Endothelial cell of umbilical vein (primary cell): ENCODE data around the gene GNG2.
A peak's percentile ranks its signal among the peaks of the same experiment; 100 is the strongest.

Source experiments
- CTCF ChIP-seq, 2 donors: IDR thresholded peaks; 1 replicate in 1 of 2; 2 replicates in 1 of 2; pipeline ENCODE4 v1.5.1; 2011; ENCODE audit warnings: low read length in 2 of 2, mild to moderate bottlenecking in 2 of 2, moderate library complexity in 2 of 2, control low read depth in 1 of 2, inconsistent platforms in 1 of 2, low read depth in 1 of 2; ENCODE audit not compliant: insufficient read depth in 1 of 2; ENCODE audit errors: extremely low read depth in 1 of 2
- EZH2 ChIP-seq: IDR thresholded peaks from 2 replicates; pipeline ENCODE4 v1.6.1; 2012; ENCODE audit warnings: borderline replicate concordance, low read depth, mild to moderate bottlenecking, moderate library complexity, low read length, inconsistent platforms; ENCODE audit not compliant: severe bottlenecking
- POLR2AphosphoS5 ChIP-seq: IDR thresholded peaks from 2 replicates; pipeline ENCODE4 v1.6.1; 2012; ENCODE audit warnings: low read depth, mild to moderate bottlenecking, control low read depth, low read length, moderate library complexity; ENCODE audit not compliant: insufficient read depth

- TF ChIP-seq CTCF (IDR thresholded peaks at IDR 0.05; ENCODE audit: extremely low read depth in 1 of 2, insufficient read depth in 1 of 2, low read depth in 1 of 2, low read length in 2 of 2), result peak; percentile 37 to 52
- no peak for TF ChIP-seq POLR2AphosphoS5
- no peak for TF ChIP-seq EZH2
Observed at GRCh38 chr14:51996148-51996746, 135.8 kb downstream of the GNG2 start.
